Endothelial cell of umbilical vein (primary cell): ENCODE results near the gene SNRNP27. TPM values are rescaled to one million over a fixed set of nuclear protein-coding genes. Genes with fewer than 3 reads are reported as not detected.

Experiments used
- BruUV-seq: library from RNA; stranded (reverse); fragments of 400-500 nt; replicated peaks from 2 replicates; lab custom pipeline; 2021; lab: Mats Ljungman, UMichigan
- CTCF ChIA-PET: fragments of 300-600, 350-600 bp; sonication (Branson Sonifier 250); formaldehyde crosslinking; loops from one replicate; lab custom pipeline; 2021; ENCODE audit warnings: antibody characterized with exemption, inconsistent platforms; lab: Charles Lee
- POLR2A ChIA-PET: fragments of 300-600, 350-600 bp; sonication (Branson Sonifier 250); formaldehyde crosslinking; loops from one replicate; lab custom pipeline; 2021; ENCODE audit warnings: antibody characterized with exemption, inconsistent platforms; lab: Charles Lee
- DNase-seq: peaks from one replicate; pipeline ENCODE4 v3.0.0-alpha.2; 2011; ENCODE audit warnings: low read depth, low spot score
- FAIRE-seq: peaks from 2 replicates; lab custom pipeline; 2011; peaks lifted over from hg19 to GRCh38; lab: Jason Lieb, UNC
- H2AFZ ChIP-seq: 2 replicates; pipeline ENCODE4 v1.6.0; 2012; ENCODE audit warnings: low read depth, low read length, control low read depth, inconsistent platforms
- H3K27ac ChIP-seq: 2 replicates; pipeline ENCODE4 v1.5.1; 2011; ENCODE audit warnings: low read depth, mild to moderate bottlenecking, control low read depth, low read length, moderate library complexity; ENCODE audit not compliant: insufficient read depth
- H3K27me3 ChIP-seq, 2 experiments: 2 replicates each; pipeline versions ENCODE4 v1.6.0 to v1.6.1; 2011; ENCODE audit warnings: low read length in 2 of 2, mixed read lengths in 1 of 2; ENCODE audit not compliant: control insufficient read depth in 2 of 2, insufficient read depth in 2 of 2
- H3K36me3 ChIP-seq, 2 experiments: 2 replicates in 1 of 2; 3 replicates in 1 of 2; pipeline ENCODE4 v1.5.1; 2011; ENCODE audit warnings: low read length in 2 of 2, mild to moderate bottlenecking in 1 of 2, moderate library complexity in 1 of 2; ENCODE audit not compliant: control insufficient read depth in 2 of 2, insufficient read depth in 2 of 2; ENCODE audit errors: extremely low read depth in 1 of 2
- H3K4me1 ChIP-seq: 3 replicates; pipeline ENCODE4 v1.5.1; 2011; ENCODE audit warnings: mild to moderate bottlenecking, low read length; ENCODE audit not compliant: control insufficient read depth, insufficient read depth; ENCODE audit errors: extremely low read depth
- H3K4me2 ChIP-seq: 2 replicates; pipeline ENCODE4 v1.6.1; 2011; ENCODE audit warnings: low read length, control low read depth, mixed read lengths; ENCODE audit not compliant: insufficient read depth
- H3K4me3 ChIP-seq, 3 experiments: fragments of 200-600 bp in 1 of 3; sonication (generic), shearing (Covaris generic) in 1 of 3; replicated peaks in 1 of 3; 2 replicates each; pipeline ENCODE4 v1.5.1; 2011 to 2016; ENCODE audit warnings: control low read depth in 3 of 3, low read length in 3 of 3, mild to moderate bottlenecking in 2 of 3, inconsistent platforms in 1 of 3, low read depth in 1 of 3, moderate library complexity in 1 of 3; ENCODE audit not compliant: insufficient read depth in 1 of 3
- H3K79me2 ChIP-seq: 2 replicates; pipeline ENCODE4 v1.6.0; 2012; ENCODE audit warnings: low read length, inconsistent platforms; ENCODE audit not compliant: control insufficient read depth, insufficient read depth
- H3K9ac ChIP-seq: replicated peaks from 2 replicates; pipeline ENCODE3; 2011; ENCODE audit warnings: low read length, control low read depth; ENCODE audit not compliant: insufficient read depth; ENCODE audit errors: extremely low read depth
- H3K9me1 ChIP-seq: replicated peaks from 3 replicates; pipeline ENCODE4 v1.6.0; 2011; ENCODE audit warnings: mild to moderate bottlenecking, low read length; ENCODE audit not compliant: control insufficient read depth, insufficient read depth; ENCODE audit errors: extremely low read depth
- H3K9me3 ChIP-seq: replicated peaks from 2 replicates; pipeline ENCODE4 v1.5.1; 2012; ENCODE audit warnings: low read length, inconsistent platforms; ENCODE audit not compliant: control insufficient read depth, insufficient read depth
- H4K20me1 ChIP-seq: replicated peaks from 2 replicates; pipeline ENCODE3; 2011; ENCODE audit warnings: mild to moderate bottlenecking, low read length; ENCODE audit not compliant: control insufficient read depth, insufficient read depth; ENCODE audit errors: extremely low read depth
- EZH2 ChIP-seq: IDR thresholded peaks from 2 replicates; pipeline ENCODE4 v1.6.1; 2012; ENCODE audit warnings: borderline replicate concordance, low read depth, mild to moderate bottlenecking, moderate library complexity, low read length, inconsistent platforms; ENCODE audit not compliant: severe bottlenecking
- FOS ChIP-seq: IDR thresholded peaks from 2 replicates; pipeline ENCODE4 v1.6.1; 2011; ENCODE audit warnings: mild to moderate bottlenecking, low read length, moderate library complexity, borderline replicate concordance; ENCODE audit not compliant: insufficient read depth
- GATA2 ChIP-seq: IDR thresholded peaks from 2 replicates; pipeline ENCODE4 v1.7.0; 2011; ENCODE audit warnings: low read depth, mild to moderate bottlenecking, moderate library complexity, mixed read lengths, low read length; ENCODE audit not compliant: insufficient read length, insufficient read depth
- JUN ChIP-seq: IDR thresholded peaks from 2 replicates; pipeline ENCODE4 v1.6.1; 2011; ENCODE audit warnings: borderline replicate concordance, low read depth; ENCODE audit not compliant: insufficient read length, insufficient read depth
- MYC ChIP-seq: IDR thresholded peaks from one replicate; pipeline ENCODE4 v1.6.1; 2011; ENCODE audit warnings: mild to moderate bottlenecking, low read depth, low read length
- POLR2A ChIP-seq: IDR thresholded peaks from 2 replicates; pipeline ENCODE4 v1.6.1; 2012; ENCODE audit warnings: low read depth, mild to moderate bottlenecking, control low read depth, low read length
- POLR2AphosphoS5 ChIP-seq: IDR thresholded peaks from 2 replicates; pipeline ENCODE4 v1.6.1; 2012; ENCODE audit warnings: low read depth, mild to moderate bottlenecking, control low read depth, low read length, moderate library complexity; ENCODE audit not compliant: insufficient read depth
- dilution Hi-C: fragments of 300-500 bp; cut with MboI; formaldehyde crosslinking; loops from one replicate; pipeline ENCODE4 v1.15.0; 2019; ENCODE audit warnings: low sequenced_read_pairs; ENCODE audit not compliant: extremely low pct_ligation_motif_present
- intact Hi-C: fragments of 100-400 bp; cut with micrococcal nuclease; formaldehyde crosslinking; loops from one replicate; pipeline ENCODE4 v1.10.0; 2022
- polyA plus RNA-seq, 4 experiments: library from polyadenylated mRNA; depleted of rRNA in 3 of 4; stranded (reverse) in 3 of 4; unstranded in 1 of 4; fragments of >200 nt; gene quantifications; 2 replicates each; pipeline versions ENCODE4 v1.2.1 to v1.2.3, GENCODE V29; 2011 to 2012; ENCODE audit warnings: missing spikeins in 1 of 4
- total RNA-seq: library from RNA; stranded (reverse); gene quantifications from 2 replicates; pipeline ENCODE4 v1.2.3, GENCODE V29; 2021
- TF ChIP-seq, protein P1 (sequence below), 2 donors: IDR thresholded peaks; 1 replicate in 1 of 2; 2 replicates in 1 of 2; pipeline ENCODE4 v1.5.1; 2011; ENCODE audit warnings: low read length in 2 of 2, mild to moderate bottlenecking in 2 of 2, moderate library complexity in 2 of 2, control low read depth in 1 of 2, inconsistent platforms in 1 of 2, low read depth in 1 of 2; ENCODE audit not compliant: insufficient read depth in 1 of 2; ENCODE audit errors: extremely low read depth in 1 of 2
- TF ChIP-seq, protein P2 (sequence below): IDR thresholded peaks from 2 replicates; pipeline ENCODE4 v1.6.1; 2011; ENCODE audit not compliant: insufficient read depth, insufficient read length

The SNRNP27 gene
- total and polyA plus RNA-seq, 2 donors (not counting 3 experiments of a cell fraction or from before 2014, with no cell fraction given), result 12.7 to 50.6 TPM

- ChIA-PET POLR2A (interaction anchor here (0.8 kb wide), 1 partner anchor 9 kb away, joined by 3 read pairs; no protein-coding TSS in a partner anchor), CTCF (interaction anchor here (1.1 to 1.3 kb wide), 4 partner anchors 11 to 148 kb away, joined by 3 to 6 read pairs (median 4); no protein-coding TSS in a partner anchor)
- TF ChIP-seq POLR2AphosphoS5 (no peak), JUN (no peak), FOS (no peak), POLR2A (no peak), EZH2 (no peak), MYC (no peak), GATA2 (no peak)
- TF ChIP-seq, protein P1, sequence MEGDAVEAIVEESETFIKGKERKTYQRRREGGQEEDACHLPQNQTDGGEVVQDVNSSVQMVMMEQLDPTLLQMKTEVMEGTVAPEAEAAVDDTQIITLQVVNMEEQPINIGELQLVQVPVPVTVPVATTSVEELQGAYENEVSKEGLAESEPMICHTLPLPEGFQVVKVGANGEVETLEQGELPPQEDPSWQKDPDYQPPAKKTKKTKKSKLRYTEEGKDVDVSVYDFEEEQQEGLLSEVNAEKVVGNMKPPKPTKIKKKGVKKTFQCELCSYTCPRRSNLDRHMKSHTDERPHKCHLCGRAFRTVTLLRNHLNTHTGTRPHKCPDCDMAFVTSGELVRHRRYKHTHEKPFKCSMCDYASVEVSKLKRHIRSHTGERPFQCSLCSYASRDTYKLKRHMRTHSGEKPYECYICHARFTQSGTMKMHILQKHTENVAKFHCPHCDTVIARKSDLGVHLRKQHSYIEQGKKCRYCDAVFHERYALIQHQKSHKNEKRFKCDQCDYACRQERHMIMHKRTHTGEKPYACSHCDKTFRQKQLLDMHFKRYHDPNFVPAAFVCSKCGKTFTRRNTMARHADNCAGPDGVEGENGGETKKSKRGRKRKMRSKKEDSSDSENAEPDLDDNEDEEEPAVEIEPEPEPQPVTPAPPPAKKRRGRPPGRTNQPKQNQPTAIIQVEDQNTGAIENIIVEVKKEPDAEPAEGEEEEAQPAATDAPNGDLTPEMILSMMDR (IDR thresholded peaks at IDR 0.05; ENCODE audit: extremely low read depth in 1 of 2, insufficient read depth in 1 of 2, low read depth in 1 of 2, low read length in 2 of 2), result no peak
- TF ChIP-seq, protein P2, sequence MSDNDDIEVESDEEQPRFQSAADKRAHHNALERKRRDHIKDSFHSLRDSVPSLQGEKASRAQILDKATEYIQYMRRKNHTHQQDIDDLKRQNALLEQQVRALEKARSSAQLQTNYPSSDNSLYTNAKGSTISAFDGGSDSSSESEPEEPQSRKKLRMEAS, result no peak
- H3K36me3 ChIP-seq, result peaks cover 0 to 11% of the 10 kb centered on the region in 2 experiments
- no peak for FAIRE-seq
- peaks cover 7% of the 10 kb centered on the region for H3K4me1 ChIP-seq
- no peak overlapping the region for H3K4me3 ChIP-seq
- no peak overlapping the region for H3K4me2 ChIP-seq
- dilution Hi-C loops (no loop called here), intact Hi-C loops (no loop called here)
- no peaks in the 10 kb centered on the region for H3K9me3 ChIP-seq
- H2AFZ ChIP-seq, result no peak overlapping the region
- H3K9ac ChIP-seq, result no peak overlapping the region
- no peaks in the 10 kb centered on the region for H3K9me1 ChIP-seq
- H3K79me2 ChIP-seq, result no peaks in the 10 kb centered on the region
- H4K20me1 ChIP-seq, result no peaks in the 10 kb centered on the region
- no peaks in the 10 kb centered on the region for H3K27me3 ChIP-seq
- no TSS peak for BruUV-seq
- no peak for DNase-seq
- H3K27ac ChIP-seq, result no peak overlapping the region
Measured at GRCh38 chr2:69923116-69923515, 29.4 kb downstream of the SNRNP27 start.
